Dermis blood vessel endothelial cell (primary cell): ENCODE measurements around the gene TP53TG5. TPM values are rescaled to one million over a fixed set of nuclear protein-coding genes. Genes with fewer than 3 reads are reported as not detected.
A peak's percentile ranks its signal among the peaks of the same experiment; 100 is the strongest.

Experiments
- DNase-seq: peaks from one replicate; pipeline ENCODE4 v3.0.0; 2010
- total RNA-seq: library from RNA; depleted of rRNA; stranded (reverse); fragments of >200 nt; gene quantifications from 2 replicates; pipeline ENCODE4 v1.2.3, GENCODE V29; 2014

TP53TG5 gene
- total RNA-seq, 1 donor from 2014 or later, result not detected

GRCh38 chr20:45405571-45406259, 27.6 kb upstream of the TP53TG5 start:
- DNase-seq, result no peak

GRCh38 chr20:45404438-45404837, 26.3 kb upstream of the TP53TG5 start:
- DNase-seq, result no peak

DNA sequence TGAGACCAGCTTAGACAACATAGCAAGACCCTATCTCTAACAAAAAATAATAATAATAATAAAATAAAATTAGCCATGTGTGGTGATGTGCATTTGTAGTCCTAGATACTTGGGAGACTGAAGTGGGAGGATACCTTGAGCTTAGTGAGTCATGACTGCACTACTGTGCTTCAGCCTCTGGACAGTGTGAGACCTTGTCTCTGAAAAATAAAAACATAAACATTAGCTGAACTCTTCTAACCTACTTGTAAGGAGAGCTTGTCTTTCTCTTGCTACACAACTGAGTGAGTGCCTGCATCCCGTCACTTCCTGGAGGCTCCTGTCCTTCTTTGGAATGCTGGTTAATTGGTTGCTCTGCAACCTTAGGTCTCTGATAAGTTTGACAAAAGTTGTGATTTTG, 24.8 kb upstream of the TP53TG5 start:
- no peak for DNase-seq

- no peak for DNase-seq
Measured at GRCh38 chr20:45400346-45401031, 22.4 kb upstream of the TP53TG5 start.

DNA sequence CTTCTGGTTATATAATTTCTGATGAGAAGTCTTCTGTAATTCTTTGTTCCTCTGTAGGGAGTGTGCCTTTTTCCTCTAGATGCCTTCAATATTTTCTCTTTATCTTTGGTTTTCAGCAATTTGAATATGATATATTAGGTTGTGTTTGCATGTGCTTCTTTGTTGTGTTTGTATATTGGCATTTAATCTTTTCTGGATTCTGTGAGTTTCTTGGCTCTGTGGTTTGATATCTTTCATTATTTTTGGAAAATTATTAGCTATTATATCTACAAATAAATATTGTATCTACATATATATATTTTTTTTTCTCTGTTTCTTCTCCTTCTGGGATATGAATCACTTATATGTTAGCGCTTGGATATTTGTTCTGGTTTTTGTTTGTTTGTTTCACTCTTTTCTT, 20.9 kb upstream of the TP53TG5 start:
- no peak for DNase-seq

GRCh38 chr20:45395114-45395415, 16.9 kb upstream of the TP53TG5 start:
- no peak for DNase-seq

DNA sequence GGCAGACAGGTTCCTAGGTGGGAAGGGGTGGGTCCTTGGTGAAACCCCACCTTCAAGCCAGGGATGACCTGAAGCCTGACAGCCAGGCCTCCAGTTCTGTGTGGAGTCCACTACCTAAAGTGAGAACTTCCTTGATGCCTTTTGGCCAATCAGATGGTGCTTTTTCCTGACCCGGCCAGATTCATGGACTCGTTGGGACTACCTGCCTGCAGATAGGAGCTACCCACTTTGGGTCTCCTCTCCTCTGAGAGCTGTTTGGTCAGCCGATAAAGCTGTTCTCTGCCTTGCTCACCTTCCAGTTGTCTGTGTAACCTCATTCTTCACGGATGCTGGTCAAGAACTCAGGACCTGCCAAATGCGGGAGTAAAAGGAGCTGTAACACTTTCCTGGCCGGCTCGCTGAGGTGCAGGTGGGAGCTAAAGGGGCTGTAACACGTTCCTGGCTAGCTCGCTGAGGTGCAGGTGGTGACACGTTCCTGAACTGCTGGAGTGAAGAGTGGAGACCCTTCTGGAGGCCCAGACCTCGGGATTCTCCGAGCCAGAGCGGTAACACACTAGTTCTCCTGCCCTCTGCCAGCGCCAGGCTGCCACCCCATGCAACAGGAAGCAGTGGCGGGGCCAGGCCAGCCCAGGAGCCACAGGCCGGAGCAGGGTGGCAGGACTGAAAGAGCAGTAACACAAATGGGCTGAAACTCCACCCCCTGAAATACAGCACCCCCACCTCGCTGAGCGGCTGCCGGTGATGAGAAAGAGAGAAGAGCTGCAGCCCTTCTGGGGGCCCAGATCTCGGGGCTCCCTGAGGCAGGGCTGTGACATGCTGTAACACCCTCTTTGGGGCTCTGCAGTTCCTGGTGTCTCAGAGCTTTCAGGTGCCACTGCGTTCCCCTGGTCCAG, 16.3 kb upstream of the TP53TG5 start:
- DNase-seq, result no peak

GRCh38 chr20:45392733-45393132, 14.6 kb upstream of the TP53TG5 start:
- DNase-seq, result no peak

- no peak for DNase-seq
Measured at GRCh38 chr20:45391559-45391958, 13.4 kb upstream of the TP53TG5 start.

- DNase-seq, result no peak
Measured at GRCh38 chr20:45390931-45391330, 12.8 kb upstream of the TP53TG5 start.

- DNase-seq, result no peak
Measured at GRCh38 chr20:45387274-45387673, 9.1 kb upstream of the TP53TG5 start.

- DNase-seq, result no peak
Measured at GRCh38 chr20:45377269-45377668, 856 bp downstream of the TP53TG5 start.

DNA sequence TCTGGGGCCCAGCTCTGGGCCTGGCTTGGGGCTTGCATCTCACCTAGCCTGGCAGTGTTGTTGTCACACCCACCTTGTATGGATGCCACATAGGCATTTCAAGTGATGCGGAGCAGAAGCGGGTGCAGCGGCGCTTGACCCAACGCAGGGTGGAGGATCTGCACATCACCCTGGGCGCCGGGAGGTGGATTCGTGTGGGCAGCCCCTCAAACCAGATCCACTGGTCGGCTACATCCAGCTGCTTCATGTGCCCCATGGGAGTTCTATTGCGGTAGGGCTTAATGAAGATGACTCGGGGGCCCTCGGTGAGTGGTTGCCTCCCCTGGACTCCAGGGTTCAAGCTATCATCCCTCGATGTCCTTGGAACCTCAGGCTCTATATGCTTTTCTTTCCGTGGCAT, 3.2 kb downstream of the TP53TG5 start:
- DNase-seq, result no peak

DNA sequence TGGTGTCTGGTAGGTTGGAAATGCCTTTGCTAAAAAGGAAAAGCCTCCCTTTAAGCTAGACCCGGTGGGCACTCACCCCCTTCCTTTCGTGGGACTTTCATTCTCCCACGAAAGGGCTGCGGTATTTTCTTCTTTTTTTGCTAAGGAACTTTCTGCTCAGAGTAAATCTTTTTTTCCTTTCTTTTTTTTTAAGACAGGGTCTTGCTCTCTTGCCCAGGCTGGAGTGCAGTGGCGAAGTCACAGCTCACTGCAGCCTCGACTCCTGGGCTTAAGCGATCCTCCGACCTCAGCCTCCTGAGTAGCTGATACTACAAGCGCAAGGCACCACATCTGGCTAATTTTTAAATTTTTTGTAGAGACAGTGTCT, 4.0 kb downstream of the TP53TG5 start:
- no peak for DNase-seq

GRCh38 chr20:45373353-45374100, 4.6 kb downstream of the TP53TG5 start:
- DNase-seq, result peak; percentile 90

GRCh38 chr20:45372646-45373352, 5.3 kb downstream of the TP53TG5 start:
- peak; percentile 42 for DNase-seq

- no peak for DNase-seq
Measured at GRCh38 chr20:45372241-45372640, 5.9 kb downstream of the TP53TG5 start.

DNA sequence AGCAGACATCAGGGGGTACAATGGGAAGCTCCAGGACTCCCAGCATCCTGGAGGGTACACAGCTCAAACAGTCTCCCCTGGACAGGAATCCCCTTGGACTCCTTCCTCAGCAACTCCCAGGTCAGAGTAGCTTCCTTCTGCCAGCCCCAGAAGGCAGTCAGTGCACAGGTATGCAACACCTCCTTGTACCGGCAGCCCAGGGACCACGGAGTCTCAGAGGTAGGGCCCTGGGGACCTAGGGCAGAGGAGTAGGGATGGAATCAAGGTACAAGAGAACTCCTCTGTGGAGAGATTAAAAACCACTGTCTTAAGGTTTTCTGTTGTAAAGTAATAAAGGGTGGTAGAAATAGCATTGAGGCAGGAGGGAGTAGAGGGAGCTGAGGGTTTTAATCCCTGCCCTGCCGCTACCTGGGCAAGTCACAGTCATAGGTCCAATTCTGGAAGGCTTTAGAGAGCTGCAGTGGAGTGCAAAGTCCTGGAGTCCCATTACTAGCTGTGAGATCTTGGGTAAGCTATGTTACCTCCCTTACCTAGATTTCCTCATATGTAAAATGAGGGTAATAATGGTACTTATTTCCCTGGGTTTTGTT, 7.5 kb downstream of the TP53TG5 start:
- DNase-seq, result no peak

DNA sequence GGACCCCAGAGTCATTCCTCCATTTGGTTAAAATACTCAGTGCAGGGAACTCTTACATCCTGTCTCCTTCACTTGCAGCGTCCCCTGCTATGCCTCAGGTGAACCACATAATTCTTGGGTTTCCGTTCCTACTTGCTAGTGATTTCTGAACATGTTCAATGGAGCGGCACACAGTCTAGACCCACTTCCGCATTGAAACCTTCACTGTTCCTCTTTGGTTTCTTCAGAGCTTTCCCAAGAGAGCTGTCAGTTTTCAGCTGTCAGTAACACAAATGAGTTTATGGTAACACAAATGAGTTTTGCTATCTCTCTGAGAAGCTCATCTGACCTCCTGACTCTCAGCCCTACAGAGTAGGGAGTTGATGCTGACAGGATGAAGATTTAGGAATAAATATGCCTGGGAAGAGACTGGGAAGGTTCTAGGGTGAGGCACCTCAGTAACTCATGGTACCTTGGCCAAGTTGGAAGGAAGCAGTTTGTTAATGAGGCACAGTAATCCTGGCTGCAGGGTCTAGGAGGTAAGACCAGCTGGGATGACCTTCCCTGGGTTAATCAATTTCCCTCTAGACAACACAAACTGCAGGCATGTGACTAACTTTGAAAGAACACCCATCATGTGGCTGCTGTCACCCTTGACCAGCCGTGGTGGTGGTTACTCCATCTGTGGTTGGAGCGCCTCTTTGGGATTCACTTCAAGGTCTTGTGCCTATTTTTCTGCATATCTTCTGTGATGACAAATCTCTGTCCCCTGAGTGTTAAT, 9.7 kb downstream of the TP53TG5 start:
- no peak for DNase-seq

GRCh38 chr20:45367126-45367525, 11.0 kb downstream of the TP53TG5 start:
- DNase-seq, result no peak

GRCh38 chr20:45366631-45367030, 11.5 kb downstream of the TP53TG5 start:
- DNase-seq, result no peak
